Measurements from ENCODE around the gene FBXO34. TPM values are rescaled to one million over a fixed set of nuclear protein-coding genes. Genes with fewer than 3 reads are reported as not detected.

The FBXO34 gene
- polyA plus RNA-seq, 1 experiment = 30.9 TPM

DNA sequence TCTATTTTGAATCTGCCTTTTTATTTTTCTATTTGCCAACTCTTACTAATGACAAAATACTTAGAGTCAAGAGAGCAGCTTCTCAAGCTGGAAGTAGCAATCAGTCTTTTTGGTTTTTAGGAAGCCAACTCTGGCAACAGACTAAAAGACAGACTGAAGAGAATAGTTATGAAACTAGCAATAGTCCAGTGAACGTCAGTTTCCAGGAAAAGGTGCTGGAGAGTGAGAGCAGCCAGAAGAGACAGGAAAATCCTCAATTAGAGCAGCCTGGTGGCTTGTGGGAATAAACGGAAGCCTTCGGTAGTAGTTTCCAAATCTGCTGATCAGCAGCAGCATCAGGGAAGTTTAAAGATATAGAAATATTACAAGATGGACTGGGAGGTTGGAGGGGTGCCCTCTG lies 113.3 kb downstream of the FBXO34 start:
- CTCF ChIA-PET = interaction anchor here (0.6 to 1.6 kb wide), 3 partner anchors 114 to 175 kb away, joined by 3 to 6 read pairs (median 4); no protein-coding TSS in a partner anchor
- no peak for DNase-seq (ENCODE audit: low read depth, low spot score)
- H3K9me3 ChIP-seq (ENCODE audit: control insufficient read depth, insufficient read depth, low read length) = no peaks in the 10 kb centered on the region
- TF ChIP-seq, protein P1, sequence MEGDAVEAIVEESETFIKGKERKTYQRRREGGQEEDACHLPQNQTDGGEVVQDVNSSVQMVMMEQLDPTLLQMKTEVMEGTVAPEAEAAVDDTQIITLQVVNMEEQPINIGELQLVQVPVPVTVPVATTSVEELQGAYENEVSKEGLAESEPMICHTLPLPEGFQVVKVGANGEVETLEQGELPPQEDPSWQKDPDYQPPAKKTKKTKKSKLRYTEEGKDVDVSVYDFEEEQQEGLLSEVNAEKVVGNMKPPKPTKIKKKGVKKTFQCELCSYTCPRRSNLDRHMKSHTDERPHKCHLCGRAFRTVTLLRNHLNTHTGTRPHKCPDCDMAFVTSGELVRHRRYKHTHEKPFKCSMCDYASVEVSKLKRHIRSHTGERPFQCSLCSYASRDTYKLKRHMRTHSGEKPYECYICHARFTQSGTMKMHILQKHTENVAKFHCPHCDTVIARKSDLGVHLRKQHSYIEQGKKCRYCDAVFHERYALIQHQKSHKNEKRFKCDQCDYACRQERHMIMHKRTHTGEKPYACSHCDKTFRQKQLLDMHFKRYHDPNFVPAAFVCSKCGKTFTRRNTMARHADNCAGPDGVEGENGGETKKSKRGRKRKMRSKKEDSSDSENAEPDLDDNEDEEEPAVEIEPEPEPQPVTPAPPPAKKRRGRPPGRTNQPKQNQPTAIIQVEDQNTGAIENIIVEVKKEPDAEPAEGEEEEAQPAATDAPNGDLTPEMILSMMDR (IDR thresholded peaks at IDR 0.05; ENCODE audit: low read depth, low read length) = no peak
- POLR2A ChIA-PET = no interaction called here
- H3K27ac ChIP-seq (ENCODE audit: low read depth, low read length) = no peak overlapping the region
- no peak overlapping the region for H3K4me3 ChIP-seq (ENCODE audit: low read depth, low read length)
- H3K27me3 ChIP-seq (ENCODE audit: control insufficient read depth, insufficient read depth, low read length) = no peaks in the 10 kb centered on the region

DNA sequence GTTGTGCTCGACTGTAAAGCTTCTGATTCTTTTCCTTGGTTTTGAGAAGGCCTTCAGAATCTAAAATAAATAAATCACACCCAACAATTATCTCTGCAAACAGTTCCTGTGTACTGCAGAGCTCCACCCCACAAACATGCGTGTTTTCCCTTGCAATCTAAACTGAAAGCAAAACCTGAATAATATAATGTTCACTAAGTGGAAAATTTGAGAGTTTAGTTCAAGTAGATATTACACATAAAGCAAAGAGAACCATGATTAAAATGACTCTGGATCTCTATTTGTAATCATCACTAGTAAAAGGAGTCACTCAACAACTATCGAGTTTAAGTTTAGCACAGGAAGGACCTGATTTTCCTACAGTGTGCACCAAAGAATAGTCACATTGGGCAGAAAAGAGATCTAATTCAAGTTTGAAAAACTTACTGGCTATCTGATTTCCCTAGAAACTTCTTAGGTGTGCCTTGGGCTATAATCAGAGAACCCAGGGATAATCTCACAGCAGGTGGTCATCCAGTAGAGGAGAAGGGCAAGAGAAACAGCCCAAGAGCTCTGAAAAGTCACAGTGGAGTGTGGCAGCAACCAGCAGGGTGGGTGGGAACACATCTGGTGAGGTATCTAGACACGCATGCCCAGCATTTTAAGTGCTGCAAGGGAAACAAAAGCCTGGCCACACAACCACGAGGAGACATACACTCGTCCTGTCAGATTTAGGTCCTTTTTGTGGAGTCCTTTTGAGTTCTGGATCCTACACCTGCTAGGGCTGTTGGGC lies 115.0 kb downstream of the FBXO34 start:
- CTCF ChIA-PET = no interaction called here
- DNase-seq (ENCODE audit: low read depth, low spot score) = no peak

DNA sequence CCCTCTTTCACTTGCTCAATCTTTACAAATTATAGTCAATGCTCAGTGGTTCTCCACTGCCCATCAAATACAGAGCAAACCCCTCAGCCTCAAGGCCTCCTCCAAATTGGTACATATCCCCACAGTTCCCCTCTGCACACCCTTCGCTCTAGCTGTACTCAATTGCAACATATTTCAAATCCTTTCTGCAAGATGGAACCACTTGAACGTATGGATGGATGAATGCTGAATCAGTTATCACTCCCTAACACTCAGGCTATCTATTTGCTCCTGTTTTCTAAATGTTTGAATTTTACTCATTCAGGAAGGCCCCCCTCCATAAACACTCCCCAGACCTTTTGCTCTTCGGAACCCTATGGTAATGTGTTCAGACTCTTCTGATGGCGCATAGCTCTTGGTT lies 115.9 kb downstream of the FBXO34 start:
- TF ChIP-seq, protein P1 (IDR thresholded peaks at IDR 0.05; ENCODE audit: low read depth, low read length) = no peak
- no peak for DNase-seq (ENCODE audit: low read depth, low spot score)
- Histone ChIP-seq H3K9me3 (ENCODE audit: control insufficient read depth, insufficient read depth, low read length) (no peaks in the 10 kb centered on the region), H3K27me3 (ENCODE audit: control insufficient read depth, insufficient read depth, low read length) (no peaks in the 10 kb centered on the region), H3K27ac (ENCODE audit: low read depth, low read length) (no peak overlapping the region), H3K4me3 (ENCODE audit: low read depth, low read length) (no peak overlapping the region)
- CTCF ChIA-PET = interaction anchor here (1.1 kb wide), 1 partner anchor 115 kb away, joined by 3 read pairs; no protein-coding TSS in a partner anchor
- POLR2A ChIA-PET = no interaction called here

More for the DNA sequence above, 115.0 kb downstream of the FBXO34 start:
- H3K4me3 ChIP-seq (ENCODE audit: low read depth, low read length) = no peak overlapping the region
- TF ChIP-seq, protein P1 (IDR thresholded peaks at IDR 0.05; ENCODE audit: low read depth, low read length) = no peak
- H3K27me3 ChIP-seq (ENCODE audit: control insufficient read depth, insufficient read depth, low read length) = no peaks in the 10 kb centered on the region
- no peaks in the 10 kb centered on the region for H3K9me3 ChIP-seq (ENCODE audit: control insufficient read depth, insufficient read depth, low read length)
- no peak overlapping the region for H3K27ac ChIP-seq (ENCODE audit: low read depth, low read length)
- POLR2A ChIA-PET = no interaction called here

DNA sequence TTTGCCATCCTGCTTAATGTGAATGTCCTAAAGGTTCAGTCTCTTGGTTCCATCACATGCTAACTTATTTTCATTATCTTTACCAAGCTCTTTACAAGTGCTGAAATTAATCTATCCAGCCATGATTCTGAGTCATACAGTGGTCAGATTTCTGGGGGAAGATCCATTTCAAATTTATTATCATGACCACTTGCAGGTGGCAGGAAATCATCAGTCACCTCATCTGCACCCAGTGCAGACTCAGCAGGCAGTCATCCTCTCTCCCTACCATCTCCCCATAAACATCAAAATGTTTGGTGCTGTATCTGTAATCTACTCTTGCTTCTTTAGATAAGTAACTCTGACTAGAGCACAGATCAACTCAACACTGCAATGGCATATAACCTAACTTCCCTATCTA lies 116.9 kb downstream of the FBXO34 start:
- CTCF ChIA-PET = interaction anchor here (1.1 to 1.5 kb wide), 2 partner anchors 116 to 118 kb away, joined by 3 to 4 read pairs; no protein-coding TSS in a partner anchor
- H3K4me3 ChIP-seq (ENCODE audit: low read depth, low read length) = no peak overlapping the region

More for the DNA sequence above, 116.9 kb downstream of the FBXO34 start:
- peak; percentile 70 for DNase-seq (ENCODE audit: low read depth, low spot score)
- POLR2A ChIA-PET = no interaction called here
- Histone ChIP-seq H3K27ac (ENCODE audit: low read depth, low read length) (peak overlapping the region; percentile 47), H3K9me3 (ENCODE audit: control insufficient read depth, insufficient read depth, low read length) (no peaks in the 10 kb centered on the region), H3K27me3 (ENCODE audit: control insufficient read depth, insufficient read depth, low read length) (no peaks in the 10 kb centered on the region)
- TF ChIP-seq, protein P1 (IDR thresholded peaks at IDR 0.05; ENCODE audit: low read depth, low read length) = no peak
